ENCODE results near the gene LCP2.

Gene LCP2

GRCh38 chr5:170216257-170216864, 81.2 kb downstream of the LCP2 start:
- DNase-seq (ENCODE audit: low spot score), result peak; percentile 28

- no peak for DNase-seq (ENCODE audit: low spot score)
Observed at GRCh38 chr5:170211575-170212334, 85.8 kb downstream of the LCP2 start.

- DNase-seq (ENCODE audit: low spot score), result no peak
Observed at GRCh38 chr5:170206958-170207357, 90.6 kb downstream of the LCP2 start.

- no peak for DNase-seq (ENCODE audit: low spot score)
Observed at GRCh38 chr5:170206216-170206615, 91.4 kb downstream of the LCP2 start.

- no peak for DNase-seq (ENCODE audit: low spot score)
Observed at GRCh38 chr5:170204202-170204601, 93.4 kb downstream of the LCP2 start.

- no peak for DNase-seq (ENCODE audit: low spot score)
Observed at GRCh38 chr5:170202117-170202516, 95.5 kb downstream of the LCP2 start.

GRCh38 chr5:170201311-170201710, 96.3 kb downstream of the LCP2 start:
- no peak for DNase-seq (ENCODE audit: low spot score)

GRCh38 chr5:170200876-170201275, 96.7 kb downstream of the LCP2 start:
- no peak for DNase-seq (ENCODE audit: low spot score)
